ENCODE measurements around the gene RBM23. TPM values are rescaled to one million over a fixed set of nuclear protein-coding genes. Genes with fewer than 3 reads are reported as not detected.
"Not testable (repeated sequence)": the region's sequence is repeated elsewhere in the genome, so short reads cannot be mapped to it uniquely, and the experiment has no call there.

RBM23 gene
- polyA plus RNA-seq, 3 donors, result 121 to 144 (median 123) TPM

- DNase-seq, result no peak
Measured at GRCh38 chr14:22925513-22925912, 6.6 kb upstream of the RBM23 start.

GRCh38 chr14:22923746-22924145 is 4.8 kb upstream of the RBM23 start:
- no peak for DNase-seq

GRCh38 chr14:22922294-22922693 is 3.3 kb upstream of the RBM23 start:
- no peak for DNase-seq

GRCh38 chr14:22920697-22921096 is 1.7 kb upstream of the RBM23 start:
- DNase-seq, result no peak

GRCh38 chr14:22919601-22919921 is 612 bp upstream of the RBM23 start:
- no peak for DNase-seq

DNA sequence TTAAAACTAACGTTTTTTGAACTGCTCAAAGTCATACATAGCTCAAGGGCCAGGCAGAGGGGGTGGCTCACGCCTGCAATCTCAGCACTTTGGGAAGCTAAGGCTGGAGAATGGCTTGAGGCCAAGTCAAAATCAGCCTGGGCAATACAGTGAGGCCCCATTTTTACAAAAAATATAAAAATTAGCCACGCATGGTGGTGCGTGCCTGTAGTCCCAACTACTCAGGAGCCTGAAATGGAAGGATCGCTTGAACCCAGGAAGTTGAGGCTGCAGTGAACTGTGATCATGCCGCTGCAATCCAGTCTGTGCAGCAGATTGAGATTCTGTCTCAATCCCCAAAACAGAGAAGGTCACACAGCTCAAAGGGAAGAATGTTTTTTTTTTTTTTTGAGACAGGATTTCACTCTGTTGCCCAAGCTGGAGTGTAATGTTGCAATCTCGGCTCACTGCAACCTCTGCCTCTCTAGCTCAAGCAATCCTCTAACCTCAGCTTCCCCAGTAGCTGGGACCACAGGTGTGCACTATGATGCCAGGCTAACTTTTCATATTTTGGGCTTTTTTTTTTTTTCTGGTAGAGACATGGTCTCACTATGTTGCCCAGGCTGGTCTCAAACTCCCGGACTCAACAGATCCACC is 2.9 kb downstream of the RBM23 start:
- no peak for DNase-seq

DNA sequence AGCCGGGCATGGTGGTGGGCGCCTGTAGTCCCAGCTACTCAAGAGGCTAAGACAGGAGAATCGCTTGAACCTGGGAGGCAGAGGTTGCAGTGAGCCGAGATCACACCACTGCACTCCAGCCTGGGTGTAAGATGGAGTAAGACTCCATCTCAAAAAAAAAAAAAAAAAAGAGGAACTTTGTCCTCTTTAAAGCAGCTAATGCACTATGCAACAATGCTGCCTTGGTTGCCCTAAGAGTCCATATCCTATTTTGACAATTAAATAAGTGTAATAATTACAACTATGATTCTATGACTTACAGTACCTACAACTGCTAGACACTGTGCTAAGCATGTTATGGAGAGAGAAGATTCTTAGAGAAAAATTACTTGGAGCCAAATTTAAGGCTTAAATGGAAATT is 4.1 kb downstream of the RBM23 start:
- not testable (repeated sequence) for DNase-seq

GRCh38 chr14:22910916-22911315 is 8.0 kb downstream of the RBM23 start:
- no peak for DNase-seq

DNA sequence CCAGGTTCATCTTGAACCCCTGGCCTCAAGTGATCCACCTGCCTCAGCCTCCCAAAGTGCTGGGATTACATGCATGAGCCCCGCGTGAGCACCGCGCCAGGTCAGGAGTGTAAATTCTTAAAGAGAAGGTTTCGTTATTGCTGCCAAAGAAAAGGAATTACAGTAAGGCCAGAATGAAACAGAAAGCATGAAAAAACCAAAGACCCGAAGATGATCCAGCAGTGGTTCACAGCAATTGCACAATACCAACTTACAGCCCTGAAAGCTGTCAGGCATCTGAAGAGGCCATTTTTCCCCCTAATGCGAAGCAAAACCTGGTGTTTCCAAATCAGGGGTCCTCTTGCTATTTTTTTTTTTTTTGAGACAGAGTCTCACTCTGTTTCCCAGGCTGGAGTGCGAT is 10.3 kb downstream of the RBM23 start:
- no peak for DNase-seq

- no peak for DNase-seq
Measured at GRCh38 chr14:22907429-22907828, 11.5 kb downstream of the RBM23 start.

DNA sequence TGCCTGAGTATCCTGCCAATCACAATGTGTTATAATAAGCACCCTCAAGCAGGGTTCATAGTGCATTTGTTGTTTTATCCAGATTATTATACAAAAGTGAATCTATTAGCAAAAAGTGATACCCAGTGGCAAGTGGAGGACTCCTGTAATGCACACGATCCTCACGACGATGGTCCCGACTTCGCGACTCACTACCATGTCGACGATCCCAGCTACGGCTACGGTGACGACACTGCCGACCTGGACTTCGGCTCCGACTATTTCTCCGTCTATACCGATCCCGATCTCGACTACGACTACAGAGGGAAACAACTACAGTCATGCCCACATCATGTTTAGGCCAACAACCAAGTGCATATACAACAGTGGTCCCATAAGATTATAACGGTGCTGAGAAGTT is 12.9 kb downstream of the RBM23 start:
- DNase-seq, result no peak

DNA sequence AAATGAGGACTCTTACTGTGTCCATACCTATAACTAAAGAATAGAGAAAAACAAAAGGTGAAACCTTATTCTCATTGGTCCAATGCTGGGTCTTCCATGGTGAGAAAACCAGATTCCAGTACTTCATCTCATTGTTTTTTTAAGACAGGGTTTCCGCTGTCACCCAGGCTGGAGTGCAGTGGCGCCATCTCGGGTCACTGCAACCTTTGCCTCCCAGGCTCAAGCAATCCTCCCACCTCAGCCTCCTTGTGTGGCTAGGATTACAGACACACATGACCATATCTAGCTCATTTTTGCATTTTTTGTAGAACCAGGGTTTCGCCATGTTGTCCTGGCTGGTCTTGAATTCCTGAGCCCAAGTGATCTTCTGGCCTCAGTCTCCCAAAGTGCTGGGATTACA is 13.3 kb downstream of the RBM23 start:
- DNase-seq, result no peak

DNA sequence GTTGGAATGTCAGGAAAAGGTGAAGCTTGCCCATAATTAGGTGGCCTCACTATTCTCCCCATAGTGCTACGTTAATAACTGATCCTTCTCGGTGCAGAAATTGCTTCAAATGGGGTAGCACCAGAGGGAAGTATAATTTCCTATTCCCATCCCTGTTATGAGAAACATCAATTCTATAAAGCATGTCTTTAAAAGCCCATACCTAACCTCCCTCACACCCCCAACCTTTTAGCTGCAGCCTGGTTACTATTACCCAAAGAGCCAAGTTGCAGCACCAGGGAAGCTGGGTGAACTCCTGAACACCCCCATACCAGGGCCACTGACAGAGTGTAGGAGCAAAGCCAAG is 15.2 kb downstream of the RBM23 start:
- no peak for DNase-seq

DNA sequence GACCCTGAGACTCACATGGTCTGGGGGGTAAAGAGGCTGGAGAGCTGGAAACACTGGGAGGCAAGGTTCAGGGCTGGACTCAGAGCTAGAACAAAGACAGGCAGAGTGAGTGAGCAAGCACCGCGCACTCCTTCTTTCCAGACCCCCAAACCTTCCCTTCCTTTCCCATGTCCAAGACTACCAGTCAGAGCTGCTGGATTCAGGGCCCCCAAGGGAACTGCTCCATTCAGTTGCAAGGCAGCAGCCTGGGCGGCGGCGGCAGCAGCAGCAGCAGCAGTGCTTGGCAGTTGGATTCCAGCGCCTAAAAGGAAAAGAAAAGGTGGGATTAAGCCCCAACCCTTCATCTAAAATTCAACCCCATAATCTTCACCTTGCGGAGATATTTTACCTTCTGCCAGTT is 17.1 kb downstream of the RBM23 start:
- DNase-seq, result no peak

DNA sequence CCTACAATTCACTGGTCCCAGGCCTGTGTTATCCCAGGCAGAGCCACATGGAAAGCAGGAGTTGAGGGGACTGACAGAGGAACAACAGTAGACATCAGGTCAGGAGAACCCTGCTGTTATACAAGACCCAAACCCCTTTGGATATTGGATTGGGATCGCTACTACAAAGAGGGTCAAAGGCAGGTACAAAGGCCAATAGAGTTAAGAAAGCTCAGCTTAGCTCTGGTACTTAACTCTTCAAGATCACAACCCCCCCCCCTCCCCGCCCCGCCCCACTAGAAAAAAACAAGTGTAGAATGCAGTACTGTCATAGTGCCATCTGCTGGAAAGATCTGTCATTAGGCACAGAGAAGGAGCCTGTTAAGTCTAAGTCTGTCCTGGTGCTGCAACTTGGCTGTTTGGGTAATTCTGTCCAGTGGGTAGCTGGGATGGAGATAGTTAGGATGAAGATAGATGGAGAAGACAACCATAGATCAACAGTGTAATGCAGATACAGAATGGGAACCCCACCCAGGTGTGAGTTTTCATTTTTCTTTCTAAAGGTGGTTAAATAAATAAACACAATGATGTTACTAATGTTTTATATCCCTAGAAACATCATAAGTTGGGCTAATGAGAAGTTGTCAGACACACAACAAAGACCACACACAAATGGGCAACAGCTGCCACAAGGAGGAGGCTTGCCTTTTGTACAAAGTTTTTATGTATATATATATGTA is 18.7 kb downstream of the RBM23 start:
- DNase-seq, result no peak

DNA sequence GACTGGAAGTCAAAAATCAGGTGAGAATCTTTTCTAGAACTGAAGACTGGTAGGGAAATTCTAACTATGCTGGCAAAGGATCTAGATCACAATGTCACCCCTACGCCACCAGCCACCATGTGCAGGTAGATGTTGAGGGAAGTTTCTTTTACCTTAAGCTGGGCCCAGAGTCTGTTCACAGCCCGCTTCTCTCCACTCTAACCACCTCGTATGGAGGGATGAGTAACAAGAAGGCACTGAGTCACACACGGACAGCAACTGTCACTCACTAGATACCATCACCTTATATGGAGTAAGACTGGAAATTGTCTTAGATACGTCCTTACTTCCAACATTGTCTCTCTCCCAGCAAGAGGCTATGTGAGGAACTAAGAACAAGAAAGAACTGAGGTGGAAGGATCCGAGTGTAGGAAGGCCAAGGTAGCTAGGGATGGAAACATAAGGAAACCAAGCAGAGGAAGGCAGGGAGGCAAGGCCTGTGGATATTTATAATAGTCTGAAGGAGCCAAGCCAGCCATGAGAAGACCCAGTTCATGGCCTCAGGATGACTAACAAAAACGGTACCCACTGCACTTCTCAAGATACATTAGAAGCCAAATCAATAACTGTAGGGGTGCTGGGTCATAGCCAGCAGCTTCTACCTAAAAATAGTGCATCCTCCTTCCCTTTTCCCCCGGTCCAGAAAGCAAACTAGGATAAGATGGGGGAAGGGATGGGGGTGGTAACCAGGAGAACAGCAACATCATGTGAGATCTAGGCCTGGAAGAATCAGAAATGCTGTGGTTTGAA is 20.5 kb downstream of the RBM23 start:
- no peak for DNase-seq

GRCh38 chr14:22897357-22897756 is 21.6 kb downstream of the RBM23 start:
- no peak for DNase-seq

GRCh38 chr14:22896760-22897159 is 22.2 kb downstream of the RBM23 start:
- DNase-seq, result no peak

DNA sequence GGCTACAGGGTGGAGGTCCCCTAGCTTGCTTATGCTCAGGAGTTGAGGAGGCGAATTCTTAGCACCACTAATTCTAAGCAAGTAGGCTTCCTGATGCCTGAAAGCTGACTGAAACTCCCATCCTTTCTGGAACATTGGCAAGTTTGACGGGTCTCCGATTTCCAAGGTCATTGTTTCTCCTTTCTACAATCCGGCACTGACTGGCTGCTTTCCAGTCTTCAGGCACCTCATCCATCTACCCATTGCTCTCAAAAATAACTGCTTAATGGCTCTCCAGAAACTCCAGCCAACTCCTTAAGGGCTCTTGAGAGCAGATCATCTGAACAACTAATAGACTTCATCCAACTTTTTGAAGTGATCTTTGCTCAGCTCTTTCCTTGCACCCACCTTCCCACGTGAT is 22.6 kb downstream of the RBM23 start:
- no peak for DNase-seq

DNA sequence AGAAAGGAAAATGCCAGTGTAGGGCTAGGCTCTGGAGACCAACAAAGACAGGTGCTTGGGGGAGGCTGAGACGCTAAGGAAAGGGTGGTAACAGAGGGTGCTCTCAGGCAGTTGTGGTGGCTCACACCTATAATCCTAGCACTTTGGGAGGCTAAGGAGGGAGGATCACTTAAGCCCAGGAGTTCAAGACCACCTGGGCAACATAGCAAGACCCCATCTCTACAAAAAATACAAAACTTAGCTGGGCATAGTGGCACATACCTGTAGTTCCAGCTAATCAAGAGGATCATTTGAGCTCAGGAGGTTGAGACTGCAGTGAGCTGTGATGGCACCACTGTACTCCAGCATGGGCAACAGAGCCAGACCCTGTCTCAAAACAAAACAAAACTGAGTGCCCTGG is 23.5 kb downstream of the RBM23 start:
- no peak for DNase-seq

DNA sequence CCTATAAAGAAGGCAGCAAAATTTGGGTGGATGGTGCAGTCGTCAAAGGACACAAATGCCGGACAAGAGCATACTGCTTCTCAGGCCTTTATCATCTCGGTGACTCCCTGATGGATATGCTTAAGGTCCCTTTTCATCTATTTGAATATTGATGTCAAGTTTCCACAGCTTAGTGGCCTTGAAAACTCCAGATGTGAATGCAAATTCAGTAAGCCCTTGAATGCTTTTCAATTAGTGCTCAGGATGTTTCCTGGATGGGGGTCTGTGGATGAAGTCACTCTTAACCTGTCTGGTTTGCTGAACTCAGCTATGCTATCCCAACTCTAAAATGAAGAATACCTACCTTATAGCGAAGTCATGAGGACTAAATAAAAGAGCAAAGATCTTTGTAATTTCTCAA is 25.2 kb downstream of the RBM23 start:
- no peak for DNase-seq

DNA sequence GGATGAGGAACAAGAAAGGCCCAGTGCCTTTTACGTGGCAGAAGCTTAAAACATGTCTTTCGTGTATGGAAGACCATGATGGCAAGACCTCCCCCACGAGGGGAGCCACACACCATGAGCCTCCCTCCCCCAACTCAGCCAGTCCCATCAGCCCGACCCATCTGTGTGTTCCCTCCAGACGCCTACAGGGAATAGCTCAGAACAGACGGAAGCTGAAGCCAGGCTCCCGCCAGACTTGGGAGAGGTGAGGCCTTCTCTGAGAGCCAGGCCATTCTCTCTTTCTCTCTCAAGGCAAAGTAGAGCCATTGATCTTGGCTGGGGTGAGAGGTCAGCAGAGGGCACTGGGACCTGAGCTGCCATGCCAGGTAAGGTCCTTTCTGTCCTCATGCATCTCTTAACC is 26.5 kb downstream of the RBM23 start:
- no peak for DNase-seq

- no peak for DNase-seq
Measured at GRCh38 chr14:22890416-22890815, 28.5 kb downstream of the RBM23 start.

DNA sequence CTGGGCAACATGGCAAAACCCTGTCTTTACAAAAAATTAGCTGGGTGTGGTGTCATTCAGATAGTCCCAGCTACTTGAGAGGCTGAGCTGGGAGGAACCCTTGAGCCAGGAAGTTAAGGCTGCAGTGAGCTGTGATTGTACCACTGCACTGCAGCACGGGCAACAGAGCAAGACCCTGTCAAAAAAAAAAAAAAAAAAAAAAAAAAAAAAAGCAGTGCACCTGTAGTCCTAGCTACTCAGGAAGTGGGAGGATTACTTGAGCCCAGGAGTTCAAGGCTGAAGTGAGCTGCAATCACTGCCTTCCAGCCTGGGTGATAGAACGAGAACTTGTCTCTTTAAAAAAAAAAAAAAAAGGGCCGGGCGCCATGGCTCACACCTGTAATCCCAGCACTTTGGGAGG is 30.3 kb downstream of the RBM23 start:
- DNase-seq, result no peak
